ENCODE data around the gene COG2.

COG2 gene

GRCh38 chr1:230679825-230680224 lies 37.5 kb downstream of the COG2 start:
- no peak overlapping the region for H3K4me3 ChIP-seq (ENCODE audit: low read length)
- H3K9ac ChIP-seq (ENCODE audit: low read length) = no peak overlapping the region
- no peaks in the 10 kb centered on the region for H3K4me1 ChIP-seq (ENCODE audit: control insufficient read depth, low read depth, low read length)
- no peaks in the 10 kb centered on the region for H3K9me3 ChIP-seq (ENCODE audit: control insufficient read depth, low read depth, low read length)
- H3K27me3 ChIP-seq (ENCODE audit: control insufficient read depth, insufficient read depth, low read length) = no peaks in the 10 kb centered on the region
- peaks cover 47% of the 10 kb centered on the region for H3K36me3 ChIP-seq (ENCODE audit: control insufficient read depth, low read depth, low read length)
- no peak overlapping the region for H3K27ac ChIP-seq (ENCODE audit: low read length)

- no peak overlapping the region for H3K27ac ChIP-seq (ENCODE audit: low read length)
- H3K27me3 ChIP-seq (ENCODE audit: control insufficient read depth, insufficient read depth, low read length) = no peaks in the 10 kb centered on the region
- no peak overlapping the region for H3K4me3 ChIP-seq (ENCODE audit: low read length)
- no peaks in the 10 kb centered on the region for H3K9me3 ChIP-seq (ENCODE audit: control insufficient read depth, low read depth, low read length)
- peaks cover 53% of the 10 kb centered on the region for H3K36me3 ChIP-seq (ENCODE audit: control insufficient read depth, low read depth, low read length)
- H3K9ac ChIP-seq (ENCODE audit: low read length) = no peak overlapping the region
- no peaks in the 10 kb centered on the region for H3K4me1 ChIP-seq (ENCODE audit: control insufficient read depth, low read depth, low read length)
Measured at GRCh38 chr1:230680300-230681025, 38.2 kb downstream of the COG2 start.

GRCh38 chr1:230681599-230681998 lies 39.3 kb downstream of the COG2 start:
- no peaks in the 10 kb centered on the region for H3K27me3 ChIP-seq (ENCODE audit: control insufficient read depth, insufficient read depth, low read length)
- no peaks in the 10 kb centered on the region for H3K9me3 ChIP-seq (ENCODE audit: control insufficient read depth, low read depth, low read length)
- no peaks in the 10 kb centered on the region for H3K4me1 ChIP-seq (ENCODE audit: control insufficient read depth, low read depth, low read length)
- no peak overlapping the region for H3K9ac ChIP-seq (ENCODE audit: low read length)
- no peak overlapping the region for H3K27ac ChIP-seq (ENCODE audit: low read length)
- H3K36me3 ChIP-seq (ENCODE audit: control insufficient read depth, low read depth, low read length) = peaks cover 54% of the 10 kb centered on the region
- no peak overlapping the region for H3K4me3 ChIP-seq (ENCODE audit: low read length)

- no peaks in the 10 kb centered on the region for H3K27me3 ChIP-seq (ENCODE audit: control insufficient read depth, insufficient read depth, low read length)
- H3K4me1 ChIP-seq (ENCODE audit: control insufficient read depth, low read depth, low read length) = no peaks in the 10 kb centered on the region
- no peaks in the 10 kb centered on the region for H3K9me3 ChIP-seq (ENCODE audit: control insufficient read depth, low read depth, low read length)
- no peak overlapping the region for H3K4me3 ChIP-seq (ENCODE audit: low read length)
- no peak overlapping the region for H3K9ac ChIP-seq (ENCODE audit: low read length)
- H3K27ac ChIP-seq (ENCODE audit: low read length) = no peak overlapping the region
- H3K36me3 ChIP-seq (ENCODE audit: control insufficient read depth, low read depth, low read length) = peaks cover 61% of the 10 kb centered on the region
Measured at GRCh38 chr1:230682274-230682673, 40.0 kb downstream of the COG2 start.

GRCh38 chr1:230682882-230683610 lies 40.8 kb downstream of the COG2 start:
- H3K27ac ChIP-seq (ENCODE audit: low read length) = no peak overlapping the region
- H3K36me3 ChIP-seq (ENCODE audit: control insufficient read depth, low read depth, low read length) = peaks cover 69% of the 10 kb centered on the region
- no peaks in the 10 kb centered on the region for H3K27me3 ChIP-seq (ENCODE audit: control insufficient read depth, insufficient read depth, low read length)
- H3K4me3 ChIP-seq (ENCODE audit: low read length) = no peak overlapping the region
- H3K4me1 ChIP-seq (ENCODE audit: control insufficient read depth, low read depth, low read length) = no peaks in the 10 kb centered on the region
- H3K9me3 ChIP-seq (ENCODE audit: control insufficient read depth, low read depth, low read length) = no peaks in the 10 kb centered on the region
- H3K9ac ChIP-seq (ENCODE audit: low read length) = no peak overlapping the region

GRCh38 chr1:230684146-230684545 lies 41.9 kb downstream of the COG2 start:
- Histone ChIP-seq H3K9me3 (ENCODE audit: control insufficient read depth, low read depth, low read length) (no peaks in the 10 kb centered on the region), H3K9ac (ENCODE audit: low read length) (no peak overlapping the region), H3K4me3 (ENCODE audit: low read length) (no peak overlapping the region), H3K36me3 (ENCODE audit: control insufficient read depth, low read depth, low read length) (peaks cover 74% of the 10 kb centered on the region), H3K4me1 (ENCODE audit: control insufficient read depth, low read depth, low read length) (no peaks in the 10 kb centered on the region), H3K27me3 (ENCODE audit: control insufficient read depth, insufficient read depth, low read length) (no peaks in the 10 kb centered on the region), H3K27ac (ENCODE audit: low read length) (no peak overlapping the region)

- H3K36me3 ChIP-seq (ENCODE audit: control insufficient read depth, low read depth, low read length) = peaks cover 73% of the 10 kb centered on the region
- no peak overlapping the region for H3K9ac ChIP-seq (ENCODE audit: low read length)
- H3K27me3 ChIP-seq (ENCODE audit: control insufficient read depth, insufficient read depth, low read length) = no peaks in the 10 kb centered on the region
- H3K4me3 ChIP-seq (ENCODE audit: low read length) = no peak overlapping the region
- H3K4me1 ChIP-seq (ENCODE audit: control insufficient read depth, low read depth, low read length) = no peaks in the 10 kb centered on the region
- no peaks in the 10 kb centered on the region for H3K9me3 ChIP-seq (ENCODE audit: control insufficient read depth, low read depth, low read length)
- no peak overlapping the region for H3K27ac ChIP-seq (ENCODE audit: low read length)
Measured at GRCh38 chr1:230684998-230685397, 42.7 kb downstream of the COG2 start.

- no peaks in the 10 kb centered on the region for H3K27me3 ChIP-seq (ENCODE audit: control insufficient read depth, insufficient read depth, low read length)
- no peak overlapping the region for H3K27ac ChIP-seq (ENCODE audit: low read length)
- H3K4me3 ChIP-seq (ENCODE audit: low read length) = no peak overlapping the region
- peaks cover 68% of the 10 kb centered on the region for H3K36me3 ChIP-seq (ENCODE audit: control insufficient read depth, low read depth, low read length)
- H3K9me3 ChIP-seq (ENCODE audit: control insufficient read depth, low read depth, low read length) = no peaks in the 10 kb centered on the region
- no peak overlapping the region for H3K9ac ChIP-seq (ENCODE audit: low read length)
- no peaks in the 10 kb centered on the region for H3K4me1 ChIP-seq (ENCODE audit: control insufficient read depth, low read depth, low read length)
Measured at GRCh38 chr1:230686747-230687146, 44.5 kb downstream of the COG2 start.

GRCh38 chr1:230690101-230690500 lies 47.8 kb downstream of the COG2 start:
- Histone ChIP-seq H3K27me3 (ENCODE audit: control insufficient read depth, insufficient read depth, low read length) (no peaks in the 10 kb centered on the region), H3K27ac (ENCODE audit: low read length) (no peak overlapping the region), H3K4me3 (ENCODE audit: low read length) (no peak overlapping the region), H3K9ac (ENCODE audit: low read length) (no peak overlapping the region), H3K9me3 (ENCODE audit: control insufficient read depth, low read depth, low read length) (no peaks in the 10 kb centered on the region), H3K4me1 (ENCODE audit: control insufficient read depth, low read depth, low read length) (no peaks in the 10 kb centered on the region), H3K36me3 (ENCODE audit: control insufficient read depth, low read depth, low read length) (peaks cover 64% of the 10 kb centered on the region)

- Histone ChIP-seq H3K27me3 (ENCODE audit: control insufficient read depth, insufficient read depth, low read length) (no peaks in the 10 kb centered on the region), H3K36me3 (ENCODE audit: control insufficient read depth, low read depth, low read length) (peaks cover 50% of the 10 kb centered on the region)
Measured at GRCh38 chr1:230691615-230692014, 49.3 kb downstream of the COG2 start.

GRCh38 chr1:230693221-230693620 lies 50.9 kb downstream of the COG2 start:
- Histone ChIP-seq H3K4me3 (ENCODE audit: low read length) (no peak overlapping the region), H3K36me3 (ENCODE audit: control insufficient read depth, low read depth, low read length) (peaks cover 34% of the 10 kb centered on the region), H3K9me3 (ENCODE audit: control insufficient read depth, low read depth, low read length) (no peaks in the 10 kb centered on the region), H3K4me1 (ENCODE audit: control insufficient read depth, low read depth, low read length) (no peaks in the 10 kb centered on the region), H3K27me3 (ENCODE audit: control insufficient read depth, insufficient read depth, low read length) (no peaks in the 10 kb centered on the region), H3K27ac (ENCODE audit: low read length) (no peak overlapping the region), H3K9ac (ENCODE audit: low read length) (no peak overlapping the region)

More at GRCh38 chr1:230691615-230692014, 49.3 kb downstream of the COG2 start:
- Histone ChIP-seq H3K4me3 (ENCODE audit: low read length) (no peak overlapping the region), H3K9me3 (ENCODE audit: control insufficient read depth, low read depth, low read length) (no peaks in the 10 kb centered on the region), H3K27ac (ENCODE audit: low read length) (no peak overlapping the region), H3K9ac (ENCODE audit: low read length) (no peak overlapping the region), H3K4me1 (ENCODE audit: control insufficient read depth, low read depth, low read length) (no peaks in the 10 kb centered on the region)

- H3K9ac ChIP-seq (ENCODE audit: low read length) = no peak overlapping the region
- H3K27me3 ChIP-seq (ENCODE audit: control insufficient read depth, insufficient read depth, low read length) = no peaks in the 10 kb centered on the region
- peaks cover 29% of the 10 kb centered on the region for H3K36me3 ChIP-seq (ENCODE audit: control insufficient read depth, low read depth, low read length)
- H3K4me3 ChIP-seq (ENCODE audit: low read length) = no peak overlapping the region
- no peak overlapping the region for H3K27ac ChIP-seq (ENCODE audit: low read length)
- no peaks in the 10 kb centered on the region for H3K4me1 ChIP-seq (ENCODE audit: control insufficient read depth, low read depth, low read length)
- H3K9me3 ChIP-seq (ENCODE audit: control insufficient read depth, low read depth, low read length) = no peaks in the 10 kb centered on the region
Measured at GRCh38 chr1:230693777-230694176, 51.5 kb downstream of the COG2 start.
